HG03095 (cell line): Measurements from ENCODE around the gene ZNF746.
A peak's percentile ranks its signal among the peaks of the same experiment; 100 is the strongest.
"Not testable (repeated sequence)": the region's sequence is repeated elsewhere in the genome, so short reads cannot be mapped to it uniquely, and the experiment has no call there.

Source experiments
- ATAC-seq: cut with Tn5 transposase; IDR thresholded peaks from one replicate; pipeline ENCODE4 v1.9.1; 2021; ENCODE audit warnings: moderate library complexity; ENCODE audit not compliant: unreplicated experiment

ZNF746 gene

DNA sequence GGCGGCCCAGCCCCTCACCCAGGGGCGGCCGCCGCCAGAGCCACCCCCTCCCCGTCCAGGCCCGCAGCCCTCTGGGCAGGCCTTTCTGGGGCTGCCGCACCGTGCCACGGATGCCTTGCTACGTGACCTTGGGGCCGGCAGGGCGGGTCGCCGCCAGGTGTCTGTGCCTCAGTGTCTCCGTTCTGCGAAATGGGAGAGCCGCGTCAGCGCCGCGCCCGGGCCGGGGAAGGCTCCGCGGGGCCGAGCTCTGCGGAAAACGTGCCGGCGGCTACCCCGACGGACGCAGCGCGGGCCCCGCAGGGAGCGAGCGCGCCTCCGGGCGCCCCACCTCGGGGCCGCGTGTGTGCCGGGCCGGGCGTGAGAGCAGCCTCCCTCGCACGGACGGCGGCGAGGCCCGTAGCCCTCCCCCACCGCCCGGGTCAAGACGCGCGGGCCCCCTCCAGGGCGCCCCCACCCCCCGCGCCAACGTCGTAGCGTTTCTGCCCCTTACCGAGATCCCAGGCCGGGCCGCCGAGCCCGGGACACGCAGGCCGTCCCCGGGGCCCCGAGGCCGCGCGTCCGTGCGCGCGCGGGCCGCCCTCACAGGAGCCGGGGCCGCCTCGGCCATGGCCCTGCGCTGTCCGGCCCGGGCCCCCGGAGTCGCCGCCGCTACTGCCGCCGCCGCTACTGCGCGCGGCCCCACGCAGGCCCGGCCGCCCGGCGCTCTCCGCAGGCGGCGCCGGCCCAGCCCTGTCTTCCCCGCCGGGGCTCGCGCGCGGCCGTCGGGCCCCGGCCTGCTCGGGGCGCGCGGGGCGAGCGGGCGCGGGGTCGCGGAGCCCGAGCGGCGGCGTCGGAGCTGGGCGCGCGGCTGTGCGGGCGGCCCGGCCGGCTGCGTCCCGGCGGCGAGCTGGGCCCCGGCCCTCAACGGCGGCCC, 37.8 kb downstream of the ZNF746 start:
- peak; percentile 36 for ATAC-seq

DNA sequence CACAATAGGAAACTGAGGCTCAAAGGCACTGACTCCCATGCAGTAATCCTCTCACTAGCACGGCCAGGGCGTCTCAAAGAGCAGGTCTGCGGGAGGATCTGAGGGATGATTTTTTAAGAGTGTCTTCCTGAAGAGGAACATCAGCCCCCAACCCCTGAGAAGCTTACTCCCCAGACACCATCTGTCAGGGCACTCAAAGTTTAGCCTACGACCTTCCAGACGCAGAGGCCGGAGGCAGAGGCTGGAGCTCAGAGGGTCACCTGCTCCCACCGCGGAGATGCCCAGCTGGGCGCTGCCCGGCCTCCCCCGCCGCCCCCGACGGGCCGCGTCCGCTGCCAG, 38.4 kb downstream of the ZNF746 start:
- ATAC-seq = no peak

GRCh38 chr7:149458235-149458634, 39.4 kb downstream of the ZNF746 start:
- ATAC-seq = no peak

GRCh38 chr7:149457766-149458165, 39.8 kb downstream of the ZNF746 start:
- no peak for ATAC-seq

DNA sequence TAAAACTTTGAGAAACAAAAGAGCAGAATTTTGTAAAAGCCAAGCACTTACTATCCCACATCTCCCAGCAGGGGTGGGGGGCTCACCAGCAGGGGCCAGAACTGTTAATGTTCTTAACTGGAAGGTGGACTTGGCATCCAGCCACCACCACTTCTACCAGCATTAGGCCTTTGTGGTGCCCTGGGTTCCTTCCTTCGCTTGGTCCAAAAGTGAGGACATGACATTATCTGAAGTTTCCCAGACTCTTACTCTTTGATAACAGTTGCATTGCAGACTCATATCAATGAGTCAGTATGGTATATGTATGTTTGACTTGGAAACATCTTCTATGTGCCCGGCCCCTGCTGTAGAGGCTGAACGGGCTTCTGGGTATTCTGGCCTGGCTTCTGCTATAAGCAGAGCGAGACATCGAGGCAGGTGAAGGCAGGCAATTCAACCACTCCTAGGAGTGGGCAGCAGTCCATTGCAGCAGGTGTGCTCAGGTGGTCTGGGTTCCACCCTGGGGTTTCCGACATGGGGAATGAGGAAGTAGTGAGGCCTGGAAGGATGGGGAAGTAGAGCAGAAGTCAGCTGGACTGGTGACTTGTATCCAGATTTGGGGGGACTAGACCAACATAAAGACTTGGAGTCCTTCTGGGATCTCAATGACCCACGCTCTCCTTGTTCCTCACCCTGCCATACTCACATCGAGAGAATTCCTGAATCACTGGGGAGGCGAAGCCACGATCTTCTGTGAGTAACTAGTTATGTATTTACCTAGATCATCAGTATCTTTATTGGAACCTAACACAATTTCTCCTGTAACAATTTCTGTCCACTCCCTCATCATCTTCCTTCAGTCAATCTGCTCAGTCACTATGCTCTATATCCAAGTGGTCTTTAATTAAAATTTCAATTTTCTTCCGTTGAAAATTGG, 40.8 kb downstream of the ZNF746 start:
- no peak for ATAC-seq

GRCh38 chr7:149455175-149455950, 42.2 kb downstream of the ZNF746 start:
- no peak for ATAC-seq

- no peak for ATAC-seq
Observed at GRCh38 chr7:149454750-149455149, 42.9 kb downstream of the ZNF746 start.

DNA sequence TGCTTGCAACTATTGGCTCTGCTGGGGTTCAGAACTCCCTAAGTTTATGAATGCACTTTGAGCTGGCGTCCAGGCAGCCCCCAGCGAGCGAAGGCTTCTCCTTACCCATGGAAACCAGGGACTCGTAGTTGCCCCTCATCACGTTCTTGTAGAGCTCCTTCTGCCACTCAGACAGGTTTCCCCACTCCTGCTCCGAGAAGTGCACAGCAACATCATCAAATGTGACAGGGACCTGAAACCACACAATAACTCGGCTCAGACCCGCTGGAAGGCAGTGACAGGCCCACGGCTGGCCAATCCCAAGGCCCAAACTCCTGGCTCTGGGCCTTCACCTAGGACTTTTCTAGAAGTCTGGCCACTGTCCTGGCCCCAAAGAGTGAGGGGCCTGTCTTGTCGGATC, 43.6 kb downstream of the ZNF746 start:
- ATAC-seq = no peak

- ATAC-seq = no peak
Observed at GRCh38 chr7:149450821-149451220, 46.8 kb downstream of the ZNF746 start.

DNA sequence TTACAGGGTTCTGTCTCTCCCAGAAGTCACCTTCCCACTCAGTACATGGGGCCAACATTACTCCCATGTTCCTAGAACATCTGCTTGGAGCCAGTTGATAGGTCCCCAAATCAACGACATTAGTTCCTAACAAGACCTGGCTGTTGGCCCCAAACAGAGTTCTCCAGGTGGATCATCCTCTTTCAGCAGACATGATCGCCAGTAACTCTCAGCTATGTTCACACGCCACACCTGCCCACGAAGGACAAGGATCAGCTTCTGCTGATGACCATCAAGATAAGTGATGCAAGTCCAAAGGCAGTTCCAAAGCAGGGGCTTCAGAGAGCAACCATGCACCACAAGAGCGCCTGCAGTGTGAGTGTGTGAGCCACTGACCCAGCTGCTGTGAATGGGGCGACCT, 47.7 kb downstream of the ZNF746 start:
- ATAC-seq = no peak

- ATAC-seq = no peak
Observed at GRCh38 chr7:149448961-149449360, 48.6 kb downstream of the ZNF746 start.

DNA sequence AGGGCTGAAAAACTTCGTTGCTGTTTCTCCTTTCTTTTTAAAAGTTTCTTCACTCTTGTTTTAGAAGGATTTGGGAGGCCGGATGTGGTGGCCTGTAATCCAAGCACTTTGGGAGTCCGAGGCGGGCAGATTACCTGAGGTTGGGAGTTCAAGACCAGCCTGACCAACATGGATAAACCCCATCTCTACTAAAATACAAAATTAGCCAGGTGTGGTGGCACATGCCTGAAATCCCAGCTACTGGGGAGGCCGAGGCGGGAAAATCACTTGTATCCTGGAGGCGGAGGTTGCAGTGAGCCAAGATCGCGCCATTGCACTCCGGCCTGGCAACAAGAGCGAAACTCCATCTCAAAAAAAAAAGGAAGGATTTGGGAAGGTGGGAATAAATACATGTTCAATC, 51.6 kb downstream of the ZNF746 start:
- not testable (repeated sequence) for ATAC-seq

GRCh38 chr7:149444287-149444686, 53.3 kb downstream of the ZNF746 start:
- no peak for ATAC-seq

- ATAC-seq = no peak
Observed at GRCh38 chr7:149443523-149443922, 54.1 kb downstream of the ZNF746 start.

DNA sequence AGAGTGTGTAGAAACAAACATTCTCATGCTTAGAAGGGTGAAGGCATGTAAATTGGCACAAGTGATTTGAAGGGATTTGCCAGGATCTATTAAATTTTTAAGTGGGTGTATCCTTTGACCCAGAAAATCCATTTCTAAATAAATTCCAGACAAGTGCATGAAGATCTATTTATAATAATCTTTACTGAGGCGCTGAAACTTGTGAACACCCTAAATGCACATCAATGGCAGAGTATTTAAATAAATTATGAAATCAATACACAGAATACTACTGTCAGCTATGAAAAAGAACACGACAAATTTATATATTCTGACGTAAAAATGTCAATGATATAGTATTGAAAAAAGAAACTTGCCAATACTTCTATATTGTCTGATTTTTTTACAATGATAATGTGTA, 54.7 kb downstream of the ZNF746 start:
- no peak for ATAC-seq

DNA sequence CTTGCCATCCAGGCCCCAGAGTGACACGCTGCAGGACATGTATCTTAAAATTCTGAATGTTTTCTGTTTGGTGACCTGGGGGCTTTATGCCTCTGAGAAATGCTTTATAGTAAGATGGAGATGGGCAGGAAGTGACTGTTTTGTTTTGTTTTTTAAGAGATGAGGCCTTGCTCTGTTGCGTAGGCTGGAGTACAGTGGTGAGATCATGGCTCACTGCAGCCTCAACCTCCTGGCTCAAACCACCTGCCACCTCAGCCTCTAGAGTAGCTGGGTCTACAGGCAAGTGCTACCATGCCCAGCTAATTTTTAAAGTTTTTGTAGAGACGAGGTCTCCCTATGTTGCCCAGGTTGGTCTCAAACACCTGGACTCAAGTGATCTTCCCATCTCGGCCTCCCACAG, 57.4 kb downstream of the ZNF746 start:
- no peak for ATAC-seq

DNA sequence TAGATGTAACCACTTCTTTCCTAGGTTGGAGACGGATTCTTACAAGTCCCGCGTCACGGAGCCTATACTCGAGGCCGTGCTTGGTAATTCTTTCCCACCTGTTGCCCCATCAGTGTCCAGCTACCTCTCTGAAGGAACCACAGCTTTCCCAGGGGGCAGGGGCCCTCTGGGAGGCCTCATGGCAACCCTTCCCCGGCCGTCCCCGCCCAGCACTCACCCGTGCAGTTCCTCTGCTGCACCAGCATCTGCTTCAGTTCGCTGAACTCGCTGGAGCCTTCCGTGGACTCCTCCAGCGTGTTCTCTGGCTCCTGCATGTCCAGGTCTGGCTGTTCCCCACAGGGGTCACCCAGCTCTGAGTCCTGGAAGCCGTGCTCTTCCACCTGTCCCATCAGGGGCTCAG, 61.3 kb downstream of the ZNF746 start:
- no peak for ATAC-seq

DNA sequence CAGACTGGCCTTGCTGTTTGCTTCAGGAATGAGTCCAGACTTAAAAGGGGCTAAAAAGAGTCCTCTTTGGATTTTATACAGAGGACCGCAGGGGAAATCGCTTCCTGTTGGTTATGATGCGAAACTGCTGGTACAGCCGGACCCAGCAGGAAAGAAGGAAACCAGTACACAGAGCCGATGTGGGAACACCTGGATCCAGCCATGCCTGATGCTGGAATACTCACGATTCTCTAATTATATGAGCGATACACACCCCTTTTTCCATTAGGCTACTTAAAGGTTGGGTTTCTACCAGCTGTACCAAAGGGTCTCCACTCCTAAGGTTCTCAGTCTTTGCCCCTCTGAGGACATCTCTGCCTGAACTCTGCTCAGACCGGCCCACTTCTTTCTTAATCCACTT, 64.5 kb downstream of the ZNF746 start:
- no peak for ATAC-seq

DNA sequence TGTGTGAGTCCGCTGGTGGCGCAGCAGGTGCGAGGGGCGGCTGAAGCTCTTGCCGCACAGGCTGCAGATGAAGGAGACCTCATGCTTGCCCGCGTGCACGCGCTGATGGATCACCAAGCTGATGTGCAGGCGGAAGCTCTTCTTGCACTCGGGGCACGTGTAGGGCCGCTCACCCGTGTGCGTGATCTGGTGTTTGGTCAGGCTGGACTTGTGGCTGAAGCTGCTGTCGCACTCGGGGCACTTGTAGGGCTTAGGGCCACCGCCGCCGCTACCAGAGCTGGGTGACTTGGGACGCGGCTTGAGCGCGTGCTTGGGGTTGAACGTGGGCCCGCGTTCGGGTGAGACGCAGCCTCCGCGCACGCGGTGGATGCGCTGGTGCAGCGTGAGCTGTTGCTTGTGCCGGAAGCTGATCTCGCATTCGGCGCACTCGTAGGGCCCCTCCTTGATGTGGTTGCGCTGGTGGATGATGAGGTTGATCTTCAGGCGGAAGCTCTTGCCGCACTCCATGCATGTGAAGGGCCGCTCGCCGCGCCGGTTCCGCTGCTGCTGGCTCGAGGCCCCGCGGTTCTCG, 65.4 kb downstream of the ZNF746 start:
- no peak for ATAC-seq

- ATAC-seq = no peak
Observed at GRCh38 chr7:149431486-149432120, 66.0 kb downstream of the ZNF746 start.
